ENCODE results near the gene USP10. TPM values are rescaled to one million over a fixed set of nuclear protein-coding genes. Genes with fewer than 3 reads are reported as not detected.

Gene USP10
- total RNA-seq, 2 donors from 2014 or later = 148 to 149 TPM

- no peaks in the 10 kb centered on the region for H3K27me3 Mint-ChIP-seq (ENCODE audit: insufficient read depth)
- DNase-seq = no peak
- no peak overlapping the region for H3K27ac Mint-ChIP-seq
- H3K4me3 Mint-ChIP-seq = no peak overlapping the region
- Histone ChIP-seq H3K27me3 (ENCODE audit: control insufficient read depth, insufficient read depth, low read length, poor library complexity, severe bottlenecking) (no peaks in the 10 kb centered on the region), H3K27ac (ENCODE audit: low read depth, low read length) (no peak overlapping the region), H3K9ac (ENCODE audit: extremely low read depth, low read length, poor library complexity, severe bottlenecking) (no peak overlapping the region), H3K36me3 (ENCODE audit: control insufficient read depth, insufficient read depth, low read length) (no peaks in the 10 kb centered on the region), H3K9me3 (ENCODE audit: control insufficient read depth, low read length) (no peaks in the 10 kb centered on the region), H3K4me3 (ENCODE audit: low read length) (no peak overlapping the region), H3K4me1 (ENCODE audit: control insufficient read depth, insufficient read depth, low read length) (peaks cover 8% of the 10 kb centered on the region)
- TF ChIP-seq, protein P1, sequence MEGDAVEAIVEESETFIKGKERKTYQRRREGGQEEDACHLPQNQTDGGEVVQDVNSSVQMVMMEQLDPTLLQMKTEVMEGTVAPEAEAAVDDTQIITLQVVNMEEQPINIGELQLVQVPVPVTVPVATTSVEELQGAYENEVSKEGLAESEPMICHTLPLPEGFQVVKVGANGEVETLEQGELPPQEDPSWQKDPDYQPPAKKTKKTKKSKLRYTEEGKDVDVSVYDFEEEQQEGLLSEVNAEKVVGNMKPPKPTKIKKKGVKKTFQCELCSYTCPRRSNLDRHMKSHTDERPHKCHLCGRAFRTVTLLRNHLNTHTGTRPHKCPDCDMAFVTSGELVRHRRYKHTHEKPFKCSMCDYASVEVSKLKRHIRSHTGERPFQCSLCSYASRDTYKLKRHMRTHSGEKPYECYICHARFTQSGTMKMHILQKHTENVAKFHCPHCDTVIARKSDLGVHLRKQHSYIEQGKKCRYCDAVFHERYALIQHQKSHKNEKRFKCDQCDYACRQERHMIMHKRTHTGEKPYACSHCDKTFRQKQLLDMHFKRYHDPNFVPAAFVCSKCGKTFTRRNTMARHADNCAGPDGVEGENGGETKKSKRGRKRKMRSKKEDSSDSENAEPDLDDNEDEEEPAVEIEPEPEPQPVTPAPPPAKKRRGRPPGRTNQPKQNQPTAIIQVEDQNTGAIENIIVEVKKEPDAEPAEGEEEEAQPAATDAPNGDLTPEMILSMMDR (conservative IDR thresholded peaks at IDR 0.05) = no peak
- H3K4me1 Mint-ChIP-seq = peaks cover 9% of the 10 kb centered on the region
- H3K9me3 Mint-ChIP-seq = no peaks in the 10 kb centered on the region
- no peaks in the 10 kb centered on the region for H3K36me3 Mint-ChIP-seq (ENCODE audit: low read depth)
- WGBS, 2 experiments (ENCODE audit: insufficient coverage in 1 of 2, insufficient read length in 1 of 2) = 89 to 100% methylated on average over 1 to 9 of the region's 9 CpGs
Observed at GRCh38 chr16:84675423-84675822, 24.4 kb upstream of the USP10 start.

DNA sequence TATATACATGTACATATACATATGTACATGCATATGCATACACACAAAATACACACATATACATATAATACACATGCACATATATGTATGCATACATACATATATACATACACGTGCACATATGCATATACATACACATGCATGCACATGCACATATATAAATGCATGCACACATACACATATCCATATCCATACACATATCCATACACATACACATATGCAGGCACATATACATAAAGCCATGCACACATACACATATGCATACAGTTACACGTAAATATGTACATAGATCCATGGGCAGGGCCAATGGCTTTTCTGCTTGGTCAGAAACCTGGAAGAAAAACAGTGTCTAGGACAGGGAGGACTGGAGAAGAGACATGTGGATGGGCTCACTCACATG, 23.9 kb upstream of the USP10 start:
- TF ChIP-seq, protein P1 (conservative IDR thresholded peaks at IDR 0.05) = no peak
- H3K27me3 ChIP-seq (ENCODE audit: control insufficient read depth, insufficient read depth, low read length, poor library complexity, severe bottlenecking) = no peaks in the 10 kb centered on the region
- no peak overlapping the region for H3K4me3 Mint-ChIP-seq

GRCh38 chr16:84677017-84677803, 22.6 kb upstream of the USP10 start:
- Mint-ChIP-seq H3K27ac (no peak overlapping the region), H3K36me3 (ENCODE audit: low read depth) (no peaks in the 10 kb centered on the region), H3K27me3 (ENCODE audit: insufficient read depth) (no peaks in the 10 kb centered on the region), H3K4me1 (peaks cover 9% of the 10 kb centered on the region), H3K9me3 (no peaks in the 10 kb centered on the region), H3K4me3 (no peak overlapping the region)
- H3K9me3 ChIP-seq (ENCODE audit: control insufficient read depth, low read length) = no peaks in the 10 kb centered on the region
- DNase-seq = peak; percentile 72
- TF ChIP-seq, protein P1 (conservative IDR thresholded peaks at IDR 0.05) = no peak
- no peak overlapping the region for H3K9ac ChIP-seq (ENCODE audit: extremely low read depth, low read length, poor library complexity, severe bottlenecking)
- H3K36me3 ChIP-seq (ENCODE audit: control insufficient read depth, insufficient read depth, low read length) = no peaks in the 10 kb centered on the region
- no peaks in the 10 kb centered on the region for H3K27me3 ChIP-seq (ENCODE audit: control insufficient read depth, insufficient read depth, low read length, poor library complexity, severe bottlenecking)
- 82 to 85% methylated on average over 13 to 14 of the region's 14 CpGs for WGBS, 2 experiments (ENCODE audit: insufficient coverage in 1 of 2, insufficient read length in 1 of 2)
- H3K27ac ChIP-seq (ENCODE audit: low read depth, low read length) = no peak overlapping the region
- peaks cover 8% of the 10 kb centered on the region for H3K4me1 ChIP-seq (ENCODE audit: control insufficient read depth, insufficient read depth, low read length)
- no peak overlapping the region for H3K4me3 ChIP-seq (ENCODE audit: low read length)

More for the DNA sequence above, 23.9 kb upstream of the USP10 start:
- Histone ChIP-seq H3K4me3 (ENCODE audit: low read length) (no peak overlapping the region), H3K4me1 (ENCODE audit: control insufficient read depth, insufficient read depth, low read length) (peaks cover 8% of the 10 kb centered on the region), H3K27ac (ENCODE audit: low read depth, low read length) (no peak overlapping the region), H3K36me3 (ENCODE audit: control insufficient read depth, insufficient read depth, low read length) (no peaks in the 10 kb centered on the region), H3K9ac (ENCODE audit: extremely low read depth, low read length, poor library complexity, severe bottlenecking) (no peak overlapping the region), H3K9me3 (ENCODE audit: control insufficient read depth, low read length) (no peaks in the 10 kb centered on the region)
- Mint-ChIP-seq H3K36me3 (ENCODE audit: low read depth) (no peaks in the 10 kb centered on the region), H3K27me3 (ENCODE audit: insufficient read depth) (no peaks in the 10 kb centered on the region), H3K27ac (no peak overlapping the region), H3K9me3 (no peaks in the 10 kb centered on the region), H3K4me1 (peaks cover 9% of the 10 kb centered on the region)
- no peak for DNase-seq
- WGBS, 2 experiments (ENCODE audit: insufficient coverage in 1 of 2, insufficient read length in 1 of 2) = 91 to 92% methylated on average over 2 of the region's 2 CpGs
